Body of pancreas (tissue), 4 donors: Measurements from ENCODE around the gene ISLR2. TPM values are rescaled to one million over a fixed set of nuclear protein-coding genes. Genes with fewer than 3 reads are reported as not detected.
"Not testable (repeated sequence)": the region's sequence is repeated elsewhere in the genome, so short reads cannot be mapped to it uniquely, and the experiment has no call there.

Experiments used
- ATAC-seq: fragments of 150-250 bp; one replicate; pipeline ENCODE4 v1.9.1; 2016
- DNase-seq, 4 donors: peaks; one replicate each; pipeline ENCODE4 v3.0.0-alpha.2; 2019
- H3K27ac ChIP-seq, 4 donors: fragments of 200-600 bp; sonication (generic); 1 replicate in 3 of 4; 2 replicates in 1 of 4; pipeline versions ENCODE4 v1.5.1 to v1.6.1; 2016 to 2019; ENCODE audit warnings: mild to moderate bottlenecking in 1 of 4, mixed read lengths in 1 of 4, moderate library complexity in 1 of 4
- H3K27me3 ChIP-seq, 2 donors: fragments of 200-600 bp; sonication (generic); one replicate each; pipeline ENCODE4 v1.6.0; 2016; ENCODE audit warnings: mild to moderate bottlenecking in 1 of 2
- H3K36me3 ChIP-seq, 2 donors: fragments of 200-600 bp; sonication (generic); replicated peaks in 1 of 2; 2 replicates each; pipeline ENCODE4 v1.5.1; 2016; ENCODE audit warnings: low read depth in 2 of 2; ENCODE audit not compliant: insufficient read depth in 1 of 2
- H3K4me1 ChIP-seq: fragments of 200-600 bp; sonication (generic); one replicate; pipeline ENCODE4 v1.6.0; 2016
- H3K4me3 ChIP-seq, 2 donors: fragments of 200-600 bp; sonication (generic); 1 replicate in 1 of 2; 2 replicates in 1 of 2; pipeline ENCODE4 v1.5.1; 2016 to 2019
- H3K9me3 ChIP-seq, 3 donors: fragments of 200-600 bp; sonication (generic); 1 replicate in 2 of 3; 2 replicates in 1 of 3; pipeline ENCODE4 v1.5.1; 2016
- POLR2A ChIP-seq, 3 donors: fragments of 450-650 bp; IDR thresholded peaks; one replicate each; pipeline ENCODE4 v1.6.1; 2016; ENCODE audit warnings: antibody characterized with exemption in 3 of 3, mild to moderate bottlenecking in 2 of 3
- WGBS, 2 donors: methylation state at CpG; one replicate each; pipeline ENCODE4 v1.1.5; 2017; 5-methylcytosine and 5-hydroxymethylcytosine counted together
- intact Hi-C: fragments of 100-400 bp; cut with DNase I; formaldehyde crosslinking; loops from one replicate; pipeline ENCODE4 v1.15.1; 2023
- total RNA-seq, 2 donors: library from RNA; depleted of rRNA; stranded (reverse); fragments of >200 nt; gene quantifications; one replicate each; pipeline ENCODE4 v1.1.0, GENCODE V29; 2016
- TF ChIP-seq, protein P1 (sequence below), 7 experiments: fragments of 450-650 bp in 4 of 7; fragments of 200-600 bp in 3 of 7; sonication (generic) in 3 of 7; IDR thresholded peaks; one replicate each; pipeline ENCODE4 v1.5.1; 2016 to 2019; ENCODE audit warnings: antibody characterized with exemption in 7 of 7

ISLR2 gene
- total RNA-seq, 2 donors from 2014 or later, result not detected

GRCh38 chr15:74156678-74157411 lies 26.5 kb downstream of the ISLR2 start:
- no peaks in the 10 kb centered on the region for H3K27me3 ChIP-seq
- H3K9me3 ChIP-seq, result no peaks in the 10 kb centered on the region
- no peak overlapping the region for H3K27ac ChIP-seq
- DNase-seq (no peak), ATAC-seq (no peak)
- intact Hi-C loops, result no loop called here
- no peak overlapping the region for H3K4me3 ChIP-seq
- H3K36me3 ChIP-seq, result no peaks in the 10 kb centered on the region
- H3K4me1 ChIP-seq, result no peaks in the 10 kb centered on the region
- WGBS, 2 donors, result 26 to 41% methylated on average over 7 of the region's 7 CpGs
- TF ChIP-seq, protein P1, sequence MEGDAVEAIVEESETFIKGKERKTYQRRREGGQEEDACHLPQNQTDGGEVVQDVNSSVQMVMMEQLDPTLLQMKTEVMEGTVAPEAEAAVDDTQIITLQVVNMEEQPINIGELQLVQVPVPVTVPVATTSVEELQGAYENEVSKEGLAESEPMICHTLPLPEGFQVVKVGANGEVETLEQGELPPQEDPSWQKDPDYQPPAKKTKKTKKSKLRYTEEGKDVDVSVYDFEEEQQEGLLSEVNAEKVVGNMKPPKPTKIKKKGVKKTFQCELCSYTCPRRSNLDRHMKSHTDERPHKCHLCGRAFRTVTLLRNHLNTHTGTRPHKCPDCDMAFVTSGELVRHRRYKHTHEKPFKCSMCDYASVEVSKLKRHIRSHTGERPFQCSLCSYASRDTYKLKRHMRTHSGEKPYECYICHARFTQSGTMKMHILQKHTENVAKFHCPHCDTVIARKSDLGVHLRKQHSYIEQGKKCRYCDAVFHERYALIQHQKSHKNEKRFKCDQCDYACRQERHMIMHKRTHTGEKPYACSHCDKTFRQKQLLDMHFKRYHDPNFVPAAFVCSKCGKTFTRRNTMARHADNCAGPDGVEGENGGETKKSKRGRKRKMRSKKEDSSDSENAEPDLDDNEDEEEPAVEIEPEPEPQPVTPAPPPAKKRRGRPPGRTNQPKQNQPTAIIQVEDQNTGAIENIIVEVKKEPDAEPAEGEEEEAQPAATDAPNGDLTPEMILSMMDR (IDR thresholded peaks at IDR 0.05), result no peak
- no peak for TF ChIP-seq POLR2A (IDR thresholded peaks at IDR 0.05)

- intact Hi-C loops, result no loop called here
- no peak for ATAC-seq
Measured at GRCh38 chr15:74157868-74158827, 27.8 kb downstream of the ISLR2 start.

DNA sequence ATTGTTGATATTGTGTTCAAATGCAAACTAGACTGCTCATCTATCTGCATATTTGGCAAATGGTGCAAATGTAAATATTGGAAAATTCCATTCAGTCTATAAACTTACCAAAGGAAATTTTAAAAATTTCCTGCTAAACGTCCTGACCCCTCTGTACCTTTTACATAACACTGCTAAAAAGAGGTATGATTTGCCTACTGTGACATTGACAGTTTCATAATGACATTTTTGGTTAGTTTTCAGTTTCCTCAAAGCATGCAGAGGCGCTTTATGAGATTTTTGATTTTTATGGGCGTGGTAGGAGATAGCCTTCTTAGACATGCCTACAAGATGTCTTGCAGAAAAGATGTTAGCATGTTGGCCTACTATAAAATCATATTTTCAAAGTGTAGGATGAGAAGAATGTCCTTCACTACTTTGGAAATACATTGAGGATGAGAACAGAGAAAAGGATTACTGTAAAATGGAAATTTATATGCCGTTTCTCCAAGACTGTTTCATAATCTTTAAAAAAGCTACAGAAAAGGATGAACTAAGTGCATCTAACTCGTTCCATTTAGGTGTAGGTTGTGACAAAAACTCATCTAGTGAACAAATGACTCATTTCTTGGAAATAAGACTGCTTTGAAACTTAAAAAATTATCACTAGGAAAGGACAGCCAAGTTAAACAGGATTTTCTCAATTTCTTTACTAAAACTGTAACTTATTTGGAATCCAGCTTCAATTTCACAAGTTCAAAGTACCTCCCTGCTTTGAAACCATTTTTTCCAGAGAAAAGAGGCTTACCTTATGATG lies 28.7 kb downstream of the ISLR2 start:
- no peaks in the 10 kb centered on the region for H3K4me1 ChIP-seq
- H3K27ac ChIP-seq, result no peak overlapping the region
- no peaks in the 10 kb centered on the region for H3K36me3 ChIP-seq
- no peak for DNase-seq
- ATAC-seq, result no peak
- TF ChIP-seq, protein P1 (IDR thresholded peaks at IDR 0.05), result no peak
- no peak for TF ChIP-seq POLR2A (IDR thresholded peaks at IDR 0.05)
- intact Hi-C loops, result no loop called here
- H3K4me3 ChIP-seq, result no peak overlapping the region
- 59 to 62% methylated on average over 5 of the region's 5 CpGs for WGBS, 2 donors
- no peaks in the 10 kb centered on the region for H3K9me3 ChIP-seq
- H3K27me3 ChIP-seq, result no peaks in the 10 kb centered on the region

More at GRCh38 chr15:74157868-74158827, 27.8 kb downstream of the ISLR2 start:
- DNase-seq, result no peak
- no peak for TF ChIP-seq POLR2A (IDR thresholded peaks at IDR 0.05)
- TF ChIP-seq, protein P1 (IDR thresholded peaks at IDR 0.05), result no peak
- no peaks in the 10 kb centered on the region for H3K9me3 ChIP-seq
- 78 to 85% methylated on average over 9 of the region's 9 CpGs for WGBS, 2 donors
- no peaks in the 10 kb centered on the region for H3K27me3 ChIP-seq
- no peaks in the 10 kb centered on the region for H3K36me3 ChIP-seq
- no peaks in the 10 kb centered on the region for H3K4me1 ChIP-seq
- H3K4me3 ChIP-seq, result no peak overlapping the region
- H3K27ac ChIP-seq, result no peak overlapping the region

GRCh38 chr15:74159773-74160172 lies 29.4 kb downstream of the ISLR2 start:
- Histone ChIP-seq H3K4me3 (no peak overlapping the region), H3K36me3 (no peaks in the 10 kb centered on the region), H3K27me3 (no peaks in the 10 kb centered on the region), H3K9me3 (no peaks in the 10 kb centered on the region), H3K27ac (no peak overlapping the region), H3K4me1 (no peaks in the 10 kb centered on the region)
- WGBS, 2 donors, result 87 to 95% methylated on average over 1 of the region's 1 CpG
- DNase-seq (no peak), ATAC-seq (no peak)
- TF ChIP-seq, protein P1 (IDR thresholded peaks at IDR 0.05), result no peak
- TF ChIP-seq POLR2A (IDR thresholded peaks at IDR 0.05), result no peak
- intact Hi-C loops, result no loop called here

DNA sequence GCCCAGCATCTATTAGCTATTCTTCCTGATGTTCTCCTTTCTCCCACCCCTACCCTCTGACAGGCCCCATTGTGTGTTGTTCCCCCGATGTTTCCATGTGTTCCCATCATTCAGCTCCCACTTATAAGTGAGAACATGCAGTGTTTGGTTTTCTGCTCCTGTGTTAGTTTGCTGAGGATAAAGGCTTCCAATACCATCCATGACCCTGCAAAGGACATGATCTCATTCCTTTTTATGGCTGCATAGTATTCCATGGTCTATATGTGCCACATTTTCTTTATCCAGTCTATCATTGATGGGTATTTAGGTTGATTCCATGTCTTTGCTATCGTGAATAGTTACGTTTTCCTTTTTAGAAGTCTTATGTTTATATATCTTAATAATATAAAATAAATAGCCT lies 30.0 kb downstream of the ISLR2 start:
- H3K27me3 ChIP-seq, intact Hi-C loops, DNase-seq, H3K4me3 ChIP-seq, H3K27ac ChIP-seq, H3K4me1 ChIP-seq, ATAC-seq, H3K36me3 ChIP-seq, H3K9me3 ChIP-seq: not testable (repeated sequence)
- WGBS, 2 donors, result 83 to 91% methylated on average over 3 of the region's 3 CpGs

- H3K27ac ChIP-seq, intact Hi-C loops, H3K9me3 ChIP-seq, H3K4me1 ChIP-seq, H3K36me3 ChIP-seq, DNase-seq, ATAC-seq, H3K27me3 ChIP-seq, H3K4me3 ChIP-seq: not testable (repeated sequence)
- WGBS, 2 donors, result 60 to 72% methylated on average over 3 of the region's 3 CpGs
Measured at GRCh38 chr15:74162195-74162536, 31.8 kb downstream of the ISLR2 start.
